ENCODE data around the gene SNRNP27.
A peak's percentile ranks its signal among the peaks of the same experiment; 100 is the strongest.
"Not testable (repeated sequence)": the region's sequence is repeated elsewhere in the genome, so short reads cannot be mapped to it uniquely, and the experiment has no call there.

The SNRNP27 gene

GRCh38 chr2:69945441-69945840 lies 51.7 kb downstream of the SNRNP27 start:
- no peak for DNase-seq (ENCODE audit: low read depth in 1 of 2, low spot score in 1 of 2)

- no peak for DNase-seq (ENCODE audit: low read depth in 1 of 2, low spot score in 1 of 2)
These were observed 52.2 kb downstream of the SNRNP27 start for GRCh38 chr2:69945941-69946340.

DNA sequence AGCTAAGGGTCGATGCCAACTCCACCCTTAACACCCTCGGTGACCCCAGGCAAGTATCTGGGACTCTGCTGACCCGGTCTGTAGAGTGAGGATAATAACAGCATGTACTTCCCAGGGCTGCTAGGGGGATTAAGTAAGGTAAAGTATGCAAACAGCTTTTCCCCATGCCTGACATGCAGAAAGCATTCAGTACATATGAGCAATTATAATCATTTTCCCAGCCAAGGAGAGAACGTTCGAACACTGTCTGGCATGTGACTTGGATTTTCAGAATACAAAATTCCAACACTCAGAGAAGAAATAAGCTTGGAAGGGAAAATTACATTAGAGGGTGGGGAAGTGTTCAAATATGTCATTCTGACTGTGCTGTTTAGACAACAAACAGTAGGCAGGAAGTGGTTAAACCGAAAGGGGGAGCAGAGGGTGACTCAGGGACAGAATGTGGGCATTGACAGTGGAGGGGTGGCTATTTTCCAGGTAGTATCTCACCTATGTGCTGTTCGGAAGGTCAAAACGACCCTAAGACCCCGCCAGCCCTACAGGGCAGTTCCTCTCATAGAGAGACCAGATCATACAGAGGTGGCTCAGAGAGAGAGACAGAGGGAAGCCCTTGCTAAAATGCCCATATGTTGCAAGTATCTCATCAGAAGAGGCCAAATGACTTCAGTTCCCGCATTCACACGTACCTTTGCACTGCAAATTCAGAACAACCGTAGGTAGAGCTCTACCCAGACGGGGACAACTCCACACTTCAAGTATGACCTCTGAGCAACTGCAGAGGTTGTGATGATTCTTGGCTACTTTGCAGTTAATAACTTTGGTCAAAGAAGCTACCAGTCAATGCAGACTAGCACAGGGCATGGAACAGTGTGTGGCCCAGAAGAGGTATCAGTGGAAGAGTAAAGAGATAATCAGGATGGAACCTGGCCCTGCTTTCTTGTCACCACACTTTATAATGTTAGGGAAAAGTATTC lies 52.9 kb downstream of the SNRNP27 start:
- peak; percentile 11 to 32 for DNase-seq (ENCODE audit: low read depth in 1 of 2, low spot score in 1 of 2)

GRCh38 chr2:69947325-69947931 lies 53.7 kb downstream of the SNRNP27 start:
- DNase-seq (ENCODE audit: low read depth in 1 of 2, low spot score in 1 of 2) = no peak

GRCh38 chr2:69948032-69948962 lies 54.5 kb downstream of the SNRNP27 start:
- DNase-seq (ENCODE audit: low read depth in 1 of 2, low spot score in 1 of 2) = no peak

DNA sequence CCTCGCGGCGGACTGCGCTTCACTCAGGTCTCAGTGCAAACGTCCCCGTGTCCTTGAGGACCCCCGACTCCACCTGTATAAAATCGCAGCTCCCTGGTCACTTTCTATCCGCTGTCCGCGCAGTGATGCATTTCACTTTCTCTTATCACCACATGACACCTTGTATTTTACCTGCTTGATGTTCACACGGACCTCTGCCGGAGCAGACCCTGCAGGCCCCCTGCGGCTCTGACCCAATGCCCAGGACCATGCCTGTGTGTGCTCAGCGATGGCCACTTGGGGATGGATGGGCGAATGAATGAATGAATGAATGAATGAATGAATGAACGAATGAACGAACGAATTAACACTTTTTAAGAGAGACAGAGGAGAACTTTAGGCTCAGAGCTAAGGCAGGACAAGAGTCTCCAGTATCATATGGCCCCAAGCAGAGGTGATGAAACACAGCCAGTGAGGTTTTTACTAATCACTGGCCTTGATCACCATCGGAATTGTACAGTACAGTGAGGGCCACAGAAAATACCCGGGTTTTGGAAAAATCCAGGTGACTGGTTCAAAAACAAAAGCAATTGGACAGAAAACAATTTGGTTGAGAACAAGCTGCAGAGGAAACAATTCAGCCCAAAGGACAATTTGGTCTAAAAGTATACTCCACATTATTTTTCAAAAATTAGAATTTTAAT lies 55.3 kb downstream of the SNRNP27 start:
- no peak for DNase-seq (ENCODE audit: low read depth in 1 of 2, low spot score in 1 of 2)

DNA sequence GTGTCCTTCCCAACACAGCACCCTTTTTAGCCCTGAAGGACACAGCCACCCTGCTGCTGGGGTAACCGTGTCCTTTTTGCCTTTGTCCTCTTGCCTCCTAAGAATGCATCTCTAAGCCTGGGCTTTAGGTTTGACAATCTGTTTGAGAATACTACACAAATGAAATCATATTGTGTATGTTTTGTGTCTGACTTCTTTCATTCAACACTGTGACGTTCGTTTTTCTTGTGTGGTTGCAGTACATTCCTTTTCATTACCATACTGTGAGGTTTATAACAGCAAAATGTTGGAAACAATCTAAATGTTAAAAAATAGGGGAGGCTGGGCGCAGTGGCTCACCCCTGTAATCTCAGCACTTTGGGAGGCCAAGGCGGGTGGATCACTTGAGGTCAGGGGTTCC lies 56.5 kb downstream of the SNRNP27 start:
- no peak for DNase-seq (ENCODE audit: low read depth in 1 of 2, low spot score in 1 of 2)

DNA sequence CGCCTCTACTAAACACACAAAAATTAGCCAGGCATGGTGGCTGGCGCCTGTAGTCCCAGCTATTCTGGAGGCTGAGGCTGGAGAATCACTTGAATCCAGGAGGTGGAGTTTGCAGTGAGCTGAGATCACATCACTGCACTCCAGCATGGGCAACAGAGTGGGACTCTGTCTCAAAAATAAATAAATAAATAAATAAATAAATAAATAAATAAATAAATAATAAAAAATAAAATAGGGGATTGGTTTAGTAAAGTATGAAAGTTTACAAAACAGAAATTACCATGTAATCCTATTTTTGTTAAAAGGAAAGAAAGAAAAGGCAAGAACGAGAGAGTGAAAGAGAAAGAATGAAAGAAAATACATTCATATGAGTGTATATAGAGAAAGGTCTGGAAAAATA lies 56.9 kb downstream of the SNRNP27 start:
- DNase-seq (ENCODE audit: low read depth in 1 of 2, low spot score in 1 of 2) = not testable (repeated sequence)

GRCh38 chr2:69952336-69953115 lies 58.8 kb downstream of the SNRNP27 start:
- DNase-seq (ENCODE audit: low read depth in 1 of 2, low spot score in 1 of 2) = no peak

- no peak for DNase-seq (ENCODE audit: low read depth in 1 of 2, low spot score in 1 of 2)
These were observed 60.3 kb downstream of the SNRNP27 start for GRCh38 chr2:69954084-69954483.

Data from activated CD4-positive, alpha-beta T cell treated with anti-CD3 and anti-CD28 coated beads, Interleukin-2, amount 50 U/mL, for 24 hours (primary cell).